ENCODE results near the gene TRMT1L. TPM values are rescaled to one million over a fixed set of nuclear protein-coding genes. Genes with fewer than 3 reads are reported as not detected.

Gene TRMT1L
- total and polyA plus RNA-seq, 4 donors, result 14.1 to 21.8 (median 18.1) TPM

DNA sequence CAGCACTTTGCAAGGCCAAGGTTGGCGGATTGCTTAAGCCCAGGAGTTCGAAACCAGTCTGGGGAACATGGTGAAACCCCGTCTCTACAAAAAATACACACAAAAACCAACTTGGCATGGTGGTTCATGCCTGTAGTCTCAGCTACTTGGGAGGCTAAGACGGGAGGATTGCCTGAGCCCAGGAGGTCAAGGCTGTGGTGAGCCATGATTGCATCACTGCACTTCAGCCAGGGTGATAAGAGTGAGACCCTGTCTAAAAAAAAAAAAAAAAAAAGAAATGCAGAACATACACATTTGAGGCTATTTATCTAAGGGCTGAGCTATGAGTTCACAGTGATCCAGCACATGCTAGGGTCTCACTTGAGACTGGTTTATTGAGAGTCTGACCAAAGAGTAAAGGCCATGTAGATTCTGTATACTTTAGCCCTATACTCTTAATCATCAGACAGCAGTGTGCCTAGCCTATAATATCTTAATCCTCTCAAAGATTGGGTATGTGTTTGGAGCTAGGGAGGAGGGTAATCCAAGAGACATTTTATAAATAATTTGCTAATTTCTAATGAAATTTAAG lies 87.5 kb downstream of the TRMT1L start:
- whole genome bisulfite sequencing (ENCODE audit: insufficient coverage), result 92% methylated on average over 2 of the region's 4 CpGs
- Histone ChIP-seq H3K27ac (ENCODE audit: low read depth, low read length) (no peak overlapping the region), H3K27me3 (ENCODE audit: control insufficient read depth, insufficient read depth, low read length) (no peaks in the 10 kb centered on the region), H3K4me3 (ENCODE audit: low read depth, low read length) (no peak overlapping the region), H3K4me1 (ENCODE audit: control insufficient read depth, insufficient read depth, low read length) (no peaks in the 10 kb centered on the region), H3K9me3 (ENCODE audit: control insufficient read depth, insufficient read depth, low read length) (no peaks in the 10 kb centered on the region), H3K36me3 (ENCODE audit: control insufficient read depth, insufficient read depth, low read length) (no peaks in the 10 kb centered on the region)
- DNase-seq (ENCODE audit: low read depth in 4 of 6, low spot score in 6 of 6), result no peak

DNA sequence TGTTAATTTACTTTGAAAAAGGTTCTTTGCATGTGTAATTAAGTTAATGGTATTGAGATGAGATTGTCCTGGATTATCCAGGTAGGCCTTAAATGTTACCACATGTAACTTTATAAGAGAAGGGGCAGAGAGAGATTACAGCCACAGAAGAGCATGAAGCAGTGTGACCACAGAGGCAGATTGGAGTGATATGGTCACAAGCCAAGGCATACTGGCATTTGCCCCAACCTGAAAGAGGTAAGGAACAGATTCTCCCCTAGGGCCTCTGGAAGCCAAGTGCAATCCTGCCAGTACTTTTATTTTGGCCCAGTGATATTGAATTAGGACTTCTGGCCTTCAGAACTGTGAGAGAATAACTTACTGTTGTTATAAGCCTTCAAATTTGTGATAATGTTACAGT lies 88.4 kb downstream of the TRMT1L start:
- no peak overlapping the region for H3K27ac ChIP-seq (ENCODE audit: low read depth, low read length)
- DNase-seq (ENCODE audit: low read depth in 4 of 6, low spot score in 6 of 6), result no peak
- no peak overlapping the region for H3K4me3 ChIP-seq (ENCODE audit: low read depth, low read length)
- no peaks in the 10 kb centered on the region for H3K36me3 ChIP-seq (ENCODE audit: control insufficient read depth, insufficient read depth, low read length)
- no peaks in the 10 kb centered on the region for H3K4me1 ChIP-seq (ENCODE audit: control insufficient read depth, insufficient read depth, low read length)
- no peaks in the 10 kb centered on the region for H3K27me3 ChIP-seq (ENCODE audit: control insufficient read depth, insufficient read depth, low read length)
- H3K9me3 ChIP-seq (ENCODE audit: control insufficient read depth, insufficient read depth, low read length), result no peaks in the 10 kb centered on the region

Other genes with a start within 250 kb of the TRMT1L start
- 10 to 100 TPM; 19.6 to 35.0 TPM for gene NIBAN1, start 182.4 kb downstream of the TRMT1L start, total RNA-seq
- 1 to 10 TPM; 4.1 to 6.2 TPM for gene NIBAN1, start 182.4 kb downstream of the TRMT1L start, polyA plus RNA-seq (ENCODE audit: insufficient read length in 2 of 2)
- gene RNF2, start 111.4 kb downstream of the TRMT1L start, total RNA-seq, result 10 to 100 TPM; 53.5 to 69.9 TPM
- 10 to 100 TPM; 45.0 to 61.7 TPM for gene RNF2, start 111.4 kb downstream of the TRMT1L start, polyA plus RNA-seq (ENCODE audit: insufficient read length in 2 of 2)
- gene SWT1, start 214 bp upstream of the TRMT1L start, total RNA-seq, result 10 to 100 TPM; 12.8 to 22.9 TPM
- gene SWT1, start 214 bp upstream of the TRMT1L start, polyA plus RNA-seq (ENCODE audit: insufficient read length in 2 of 2), result 1 to 10 TPM; 6.6 to 8.6 TPM
- gene IVNS1ABP, start 160.3 kb upstream of the TRMT1L start, total RNA-seq, result 100 to 1,000 TPM in 1 of 2 donors, 10 to 100 TPM in 1; 73.4 to 111 TPM
- 100 to 1,000 TPM in 1 of 2 donors, 10 to 100 TPM in 1; 95.1 to 108 TPM for gene IVNS1ABP, start 160.3 kb upstream of the TRMT1L start, polyA plus RNA-seq (ENCODE audit: insufficient read length in 2 of 2)